NCI-H2029 treated with DMSO at 0.1 percent for 48 hours (cell line): ENCODE results near the gene CFAP46.
"Not testable (repeated sequence)": the region's sequence is repeated elsewhere in the genome, so short reads cannot be mapped to it uniquely, and the experiment has no call there.

Source experiments
- DNase-seq: peaks from one replicate; lab custom pipeline; 2025; lab: John Stamatoyannopoulos, UW

CFAP46 gene

GRCh38 chr10:132899054-132899750, 43.2 kb downstream of the CFAP46 start:
- no peak for DNase-seq

- DNase-seq, result no peak
These were observed 43.8 kb downstream of the CFAP46 start for GRCh38 chr10:132898391-132899053.

- no peak for DNase-seq
These were observed 44.6 kb downstream of the CFAP46 start for GRCh38 chr10:132897516-132898381.

GRCh38 chr10:132893786-132894185, 48.6 kb downstream of the CFAP46 start:
- not testable (repeated sequence) for DNase-seq

GRCh38 chr10:132893090-132893489, 49.3 kb downstream of the CFAP46 start:
- DNase-seq, result no peak

GRCh38 chr10:132892004-132892403, 50.4 kb downstream of the CFAP46 start:
- DNase-seq, result no peak

- no peak for DNase-seq
These were observed 51.0 kb downstream of the CFAP46 start for GRCh38 chr10:132891368-132891767.

- no peak for DNase-seq
These were observed 52.1 kb downstream of the CFAP46 start for GRCh38 chr10:132890301-132890700.

- DNase-seq, result no peak
These were observed 52.8 kb downstream of the CFAP46 start for GRCh38 chr10:132889556-132889955.

GRCh38 chr10:132888898-132889490, 53.4 kb downstream of the CFAP46 start:
- no peak for DNase-seq

GRCh38 chr10:132888446-132888845, 53.9 kb downstream of the CFAP46 start:
- DNase-seq, result not testable (repeated sequence)

GRCh38 chr10:132886211-132887099, 55.9 kb downstream of the CFAP46 start:
- DNase-seq, result no peak

GRCh38 chr10:132885451-132886210, 56.7 kb downstream of the CFAP46 start:
- no peak for DNase-seq

- DNase-seq, result no peak
These were observed 57.6 kb downstream of the CFAP46 start for GRCh38 chr10:132884691-132885271.

GRCh38 chr10:132884041-132884440, 58.3 kb downstream of the CFAP46 start:
- no peak for DNase-seq

- DNase-seq, result no peak
These were observed 58.9 kb downstream of the CFAP46 start for GRCh38 chr10:132883391-132883881.

- DNase-seq, result no peak
These were observed 60.1 kb downstream of the CFAP46 start for GRCh38 chr10:132882069-132882951.

- no peak for DNase-seq
These were observed 61.0 kb downstream of the CFAP46 start for GRCh38 chr10:132881186-132881920.
